Vagina (tissue), 2 donors: ENCODE data around the gene ZFHX3.

Experiments used
- CTCF ChIP-seq, 3 experiments: fragments of 450-650 bp in 2 of 3; fragments of 200-600 bp in 1 of 3; sonication (generic) in 1 of 3; IDR thresholded peaks; one replicate each; pipeline ENCODE4 v1.5.1; 2017 to 2019; ENCODE audit warnings: antibody characterized with exemption in 3 of 3, mild to moderate bottlenecking in 2 of 3, moderate library complexity in 2 of 3
- POLR2A ChIP-seq, 2 donors: fragments of 450-650 bp; IDR thresholded peaks; one replicate each; pipeline ENCODE4 v1.6.1; 2017; ENCODE audit warnings: antibody characterized with exemption in 2 of 2, mild to moderate bottlenecking in 2 of 2, moderate library complexity in 2 of 2
- POLR2AphosphoS5 ChIP-seq, 2 donors: sonication (generic); formaldehyde crosslinking; IDR thresholded peaks; one replicate each; pipeline ENCODE4 v1.9.0; 2017; ENCODE audit warnings: antibody characterized with exemption in 2 of 2, mild to moderate bottlenecking in 2 of 2, low read depth in 1 of 2; ENCODE audit not compliant: insufficient read depth in 1 of 2

- TF ChIP-seq CTCF (IDR thresholded peaks at IDR 0.05) (no peak), POLR2AphosphoS5 (IDR thresholded peaks at IDR 0.05; ENCODE audit: insufficient read depth in 1 of 2, low read depth in 1 of 2) (no peak), POLR2A (IDR thresholded peaks at IDR 0.05) (no peak)
Observed at GRCh38 chr16:73095142-73095820, 47.4 kb upstream of the ZFHX3 start.
